ENCODE measurements around the gene RAD51B. TPM values are rescaled to one million over a fixed set of nuclear protein-coding genes. Genes with fewer than 3 reads are reported as not detected.

The RAD51B gene
- total RNA-seq, 1 experiment from 2014 or later, result 23.3 TPM

DNA sequence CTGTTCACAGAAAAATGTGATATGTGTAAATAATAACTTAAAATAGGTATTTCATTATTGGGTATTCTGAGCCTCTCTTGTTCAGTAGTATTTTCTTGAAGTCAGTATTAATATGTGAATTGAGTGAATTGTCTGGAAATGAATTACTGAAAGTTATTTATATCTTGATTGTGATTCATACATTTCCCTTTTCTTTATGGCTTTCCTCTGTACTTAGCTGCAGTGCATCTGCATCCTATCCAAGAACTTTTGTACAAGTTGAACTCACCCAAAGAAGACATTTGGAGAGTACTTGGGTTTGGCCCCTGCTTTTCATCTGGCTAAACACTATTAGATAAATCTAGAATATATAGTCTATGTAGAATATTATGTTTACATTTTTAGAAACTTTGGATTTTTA, 326.0 kb downstream of the RAD51B start:
- peaks cover 49% of the 10 kb centered on the region for H3K4me1 ChIP-seq (ENCODE audit: insufficient read depth, low read length, poor library complexity, severe bottlenecking)
- POLR2A ChIA-PET (ENCODE audit: low non-redundant PET), result no interaction called here
- no TSS peak for BruUV-seq (replicated peaks)
- no peak overlapping the region for H3K4me3 ChIP-seq (ENCODE audit: low read depth, low read length, poor library complexity, severe bottlenecking)
- H3K27ac ChIP-seq (ENCODE audit: low read depth, low read length, poor library complexity, severe bottlenecking), result no peak overlapping the region
- no peaks in the 10 kb centered on the region for H3K9me3 ChIP-seq (ENCODE audit: low read depth, low read length, poor library complexity, severe bottlenecking)
- no peak for DNase-seq (ENCODE audit: low spot score)
- CTCF ChIA-PET, result no interaction called here
- no peaks in the 10 kb centered on the region for H3K36me3 ChIP-seq (ENCODE audit: insufficient read depth, low read length, poor library complexity, severe bottlenecking)
- intact Hi-C loops (cut with micrococcal nuclease; ENCODE audit: unreplicated experiment), result no loop called here
- no peak for TF ChIP-seq EZH2 (IDR thresholded peaks at IDR 0.05; ENCODE audit: borderline replicate concordance, low read depth, low read length, poor library complexity, severe bottlenecking)
- TF ChIP-seq, protein P1, sequence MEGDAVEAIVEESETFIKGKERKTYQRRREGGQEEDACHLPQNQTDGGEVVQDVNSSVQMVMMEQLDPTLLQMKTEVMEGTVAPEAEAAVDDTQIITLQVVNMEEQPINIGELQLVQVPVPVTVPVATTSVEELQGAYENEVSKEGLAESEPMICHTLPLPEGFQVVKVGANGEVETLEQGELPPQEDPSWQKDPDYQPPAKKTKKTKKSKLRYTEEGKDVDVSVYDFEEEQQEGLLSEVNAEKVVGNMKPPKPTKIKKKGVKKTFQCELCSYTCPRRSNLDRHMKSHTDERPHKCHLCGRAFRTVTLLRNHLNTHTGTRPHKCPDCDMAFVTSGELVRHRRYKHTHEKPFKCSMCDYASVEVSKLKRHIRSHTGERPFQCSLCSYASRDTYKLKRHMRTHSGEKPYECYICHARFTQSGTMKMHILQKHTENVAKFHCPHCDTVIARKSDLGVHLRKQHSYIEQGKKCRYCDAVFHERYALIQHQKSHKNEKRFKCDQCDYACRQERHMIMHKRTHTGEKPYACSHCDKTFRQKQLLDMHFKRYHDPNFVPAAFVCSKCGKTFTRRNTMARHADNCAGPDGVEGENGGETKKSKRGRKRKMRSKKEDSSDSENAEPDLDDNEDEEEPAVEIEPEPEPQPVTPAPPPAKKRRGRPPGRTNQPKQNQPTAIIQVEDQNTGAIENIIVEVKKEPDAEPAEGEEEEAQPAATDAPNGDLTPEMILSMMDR (conservative IDR thresholded peaks at IDR 0.05; ENCODE audit: low read depth, low read length), result no peak
- H3K27me3 ChIP-seq (replicated peaks; ENCODE audit: insufficient read depth, low read depth, low read length, poor library complexity), result no peaks in the 10 kb centered on the region

DNA sequence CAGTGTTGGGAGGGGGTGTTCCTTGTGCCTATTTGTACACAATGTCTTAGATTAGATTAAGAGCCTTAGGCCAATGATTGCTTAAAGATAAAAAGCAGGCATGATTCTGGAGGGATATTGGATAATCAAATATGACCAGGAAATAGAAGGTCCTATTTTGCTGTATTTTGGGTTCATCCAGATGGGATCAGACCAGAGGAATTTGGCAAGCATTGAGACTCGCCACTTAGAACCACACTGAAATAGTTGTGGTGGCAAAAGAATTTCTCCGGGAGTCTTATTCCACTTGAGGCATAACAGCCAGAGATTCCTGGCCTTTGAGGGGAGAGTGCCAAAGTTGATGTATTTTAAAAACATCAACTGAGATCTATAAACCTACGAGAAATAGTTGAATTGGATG, 327.2 kb downstream of the RAD51B start:
- no TSS peak for BruUV-seq (replicated peaks)
- H3K4me3 ChIP-seq (ENCODE audit: low read depth, low read length, poor library complexity, severe bottlenecking), result no peak overlapping the region
- TF ChIP-seq, protein P1 (conservative IDR thresholded peaks at IDR 0.05; ENCODE audit: low read depth, low read length), result no peak
- no peak for TF ChIP-seq EZH2 (IDR thresholded peaks at IDR 0.05; ENCODE audit: borderline replicate concordance, low read depth, low read length, poor library complexity, severe bottlenecking)
- peaks cover 36% of the 10 kb centered on the region for H3K4me1 ChIP-seq (ENCODE audit: insufficient read depth, low read length, poor library complexity, severe bottlenecking)
- DNase-seq (ENCODE audit: low spot score), result peak; percentile 49
- H3K36me3 ChIP-seq (ENCODE audit: insufficient read depth, low read length, poor library complexity, severe bottlenecking), result no peaks in the 10 kb centered on the region
- no peaks in the 10 kb centered on the region for H3K27me3 ChIP-seq (replicated peaks; ENCODE audit: insufficient read depth, low read depth, low read length, poor library complexity)
- POLR2A ChIA-PET (ENCODE audit: low non-redundant PET), result no interaction called here
- CTCF ChIA-PET, result no interaction called here
- H3K9me3 ChIP-seq (ENCODE audit: low read depth, low read length, poor library complexity, severe bottlenecking), result peaks cover 5% of the 10 kb centered on the region
- no peak overlapping the region for H3K27ac ChIP-seq (ENCODE audit: low read depth, low read length, poor library complexity, severe bottlenecking)
- intact Hi-C loops (cut with micrococcal nuclease; ENCODE audit: unreplicated experiment), result no loop called here

DNA sequence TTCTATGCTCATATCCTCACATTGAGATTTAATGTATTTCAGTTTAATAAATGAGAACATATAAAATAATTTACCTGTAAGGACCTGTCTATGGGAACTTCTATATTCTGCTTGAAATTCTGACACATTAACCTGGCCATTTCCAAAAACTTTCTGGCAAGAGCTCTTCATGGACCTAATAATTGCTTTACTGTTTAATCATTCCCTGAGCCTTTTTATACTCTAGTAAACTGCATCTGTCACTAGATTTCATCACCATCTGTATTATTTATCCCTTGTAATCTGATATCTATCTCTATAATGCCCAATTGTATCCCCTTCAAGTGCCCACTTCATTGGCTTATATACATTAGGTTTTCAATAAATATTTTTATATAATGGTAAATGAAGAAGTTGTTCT, 327.7 kb downstream of the RAD51B start:
- Histone ChIP-seq H3K4me3 (ENCODE audit: low read depth, low read length, poor library complexity, severe bottlenecking) (no peak overlapping the region), H3K36me3 (ENCODE audit: insufficient read depth, low read length, poor library complexity, severe bottlenecking) (no peaks in the 10 kb centered on the region), H3K9me3 (ENCODE audit: low read depth, low read length, poor library complexity, severe bottlenecking) (peaks cover 5% of the 10 kb centered on the region), H3K4me1 (ENCODE audit: insufficient read depth, low read length, poor library complexity, severe bottlenecking) (peaks cover 31% of the 10 kb centered on the region), H3K27ac (ENCODE audit: low read depth, low read length, poor library complexity, severe bottlenecking) (no peak overlapping the region), H3K27me3 (replicated peaks; ENCODE audit: insufficient read depth, low read depth, low read length, poor library complexity) (no peaks in the 10 kb centered on the region)
- no TSS peak for BruUV-seq (replicated peaks)
- no peak for DNase-seq (ENCODE audit: low spot score)
- CTCF ChIA-PET, result no interaction called here
- POLR2A ChIA-PET (ENCODE audit: low non-redundant PET), result no interaction called here
- intact Hi-C loops (cut with micrococcal nuclease; ENCODE audit: unreplicated experiment), result no loop called here
- TF ChIP-seq, protein P1 (conservative IDR thresholded peaks at IDR 0.05; ENCODE audit: low read depth, low read length), result no peak

Data from A673 (cell line).